Fibroblast of pulmonary artery (primary cell): ENCODE measurements around the gene SNRPD3.

ENCODE experiments used
- DNase-seq: peaks from one replicate; pipeline ENCODE4 v3.0.0-alpha.2; 2010; ENCODE audit warnings: low read depth
- H3K4me3 ChIP-seq: replicated peaks from 2 replicates; pipeline ENCODE4 v1.5.1; 2011; ENCODE audit warnings: low read depth, mild to moderate bottlenecking, control low read depth, low read length, moderate library complexity
- CTCF ChIP-seq: IDR thresholded peaks from 2 replicates; pipeline ENCODE4 v1.5.1; 2011; ENCODE audit warnings: mild to moderate bottlenecking, control low read depth, low read length, inconsistent platforms; ENCODE audit errors: missing control alignments

SNRPD3 gene

DNA sequence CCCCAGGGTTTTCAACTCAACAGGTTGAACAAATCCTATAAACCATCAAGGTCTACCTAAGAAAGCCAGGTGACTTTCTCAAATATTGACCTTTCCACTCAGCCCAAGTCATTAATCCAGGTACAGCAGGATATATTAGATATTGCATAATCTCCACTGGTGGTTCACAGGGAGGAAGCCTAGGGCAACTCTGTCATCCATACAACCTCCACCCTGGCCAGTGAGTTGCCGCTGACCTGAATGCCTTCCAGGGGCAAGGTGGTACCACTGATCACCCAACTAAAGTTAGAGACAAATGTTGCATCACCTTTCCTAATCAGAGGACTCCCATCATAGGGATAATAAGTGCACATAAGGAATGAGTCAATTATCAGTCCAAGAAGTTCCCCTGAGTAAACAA lies 23.7 kb upstream of the SNRPD3 start:
- no peak overlapping the region for H3K4me3 ChIP-seq
- no peak for DNase-seq
- TF ChIP-seq CTCF = no peak

GRCh38 chr22:24535348-24535747 lies 20.5 kb upstream of the SNRPD3 start:
- no peak for DNase-seq
- TF ChIP-seq CTCF = no peak
- H3K4me3 ChIP-seq = no peak overlapping the region

DNA sequence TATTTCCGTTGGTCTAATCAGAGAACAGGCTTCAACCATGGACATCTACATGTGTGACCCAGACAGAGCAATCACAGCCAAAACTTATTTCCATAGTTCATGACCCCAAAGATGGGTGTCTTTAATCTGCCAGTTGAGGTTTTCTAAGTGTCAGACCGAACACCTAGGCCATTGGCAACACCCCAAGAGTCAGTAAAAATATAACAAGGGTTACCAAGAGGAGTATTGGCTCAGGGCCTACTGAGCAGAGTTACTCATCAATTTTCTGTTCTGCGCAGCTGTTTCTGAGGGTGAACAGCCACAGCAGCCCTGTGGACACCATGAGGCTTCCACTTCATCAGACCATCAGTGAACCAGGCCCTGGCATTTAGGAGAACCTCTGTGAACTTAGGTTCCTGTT lies 19.7 kb upstream of the SNRPD3 start:
- no peak for DNase-seq
- TF ChIP-seq CTCF = no peak
- H3K4me3 ChIP-seq = no peak overlapping the region

- no peak overlapping the region for H3K4me3 ChIP-seq
- TF ChIP-seq CTCF = no peak
- DNase-seq = no peak
Observed at GRCh38 chr22:24540470-24540869, 15.3 kb upstream of the SNRPD3 start.

- no peak for DNase-seq
- no peak for TF ChIP-seq CTCF
- H3K4me3 ChIP-seq = no peak overlapping the region
Observed at GRCh38 chr22:24541681-24542515, 13.9 kb upstream of the SNRPD3 start.

DNA sequence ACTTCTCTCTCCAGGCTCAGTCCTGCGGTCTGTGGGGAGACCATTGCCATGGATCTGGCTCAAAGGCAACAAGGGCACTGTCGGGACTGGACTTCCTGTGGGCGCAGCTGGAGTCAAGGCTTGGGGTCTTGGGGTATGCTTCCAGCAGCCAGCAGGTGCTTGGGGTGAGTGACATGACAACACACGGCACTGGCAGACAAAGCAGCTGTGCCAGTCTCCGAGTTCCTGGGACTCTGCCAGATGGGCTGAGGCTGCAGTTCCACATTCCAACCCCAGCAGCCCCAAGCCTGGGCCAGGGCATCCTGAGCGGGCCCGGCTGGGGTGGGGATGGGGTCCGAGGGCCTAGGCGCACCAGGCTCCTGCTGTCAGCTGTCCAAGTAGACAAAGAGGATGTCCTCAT lies 13.2 kb upstream of the SNRPD3 start:
- no peak for DNase-seq
- TF ChIP-seq CTCF = no peak
- H3K4me3 ChIP-seq = no peak overlapping the region

DNA sequence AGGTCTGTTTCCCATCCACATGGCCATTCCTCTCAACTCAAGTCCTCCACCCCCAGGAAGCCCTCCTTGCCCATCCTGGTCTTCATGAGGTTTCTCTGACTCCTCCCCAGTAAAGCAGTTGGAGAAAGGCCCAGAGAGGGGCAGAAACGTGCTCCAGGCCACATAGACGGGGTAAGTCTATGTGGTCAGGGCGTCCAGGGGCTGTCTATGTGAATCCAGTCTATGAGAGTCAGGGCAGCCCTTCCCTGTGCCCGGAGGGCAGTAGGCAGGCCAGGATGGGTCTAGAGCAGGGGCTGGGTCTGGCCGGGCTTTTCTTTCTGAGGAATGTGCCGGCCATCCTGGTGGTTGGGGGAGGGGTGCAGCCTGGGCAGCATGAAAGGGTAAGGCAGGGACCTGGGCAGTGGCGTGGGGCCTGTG lies 12.6 kb upstream of the SNRPD3 start:
- TF ChIP-seq CTCF = no peak
- no peak for DNase-seq
- no peak overlapping the region for H3K4me3 ChIP-seq
